GM12873 (cell line): ENCODE measurements around the gene ARMC8.

Experiments used
- CTCF ChIP-seq: IDR thresholded peaks from 2 replicates; pipeline ENCODE4 v1.5.1; 2012; ENCODE audit warnings: low read depth, mild to moderate bottlenecking, moderate library complexity, low read length, control low read depth; ENCODE audit not compliant: insufficient read depth; ENCODE audit errors: missing control alignments

The ARMC8 gene

GRCh38 chr3:138253609-138254008, 66.5 kb downstream of the ARMC8 start:
- no peak for TF ChIP-seq CTCF

GRCh38 chr3:138254216-138254615, 67.1 kb downstream of the ARMC8 start:
- TF ChIP-seq CTCF = no peak

- no peak for TF ChIP-seq CTCF
These were observed 68.9 kb downstream of the ARMC8 start for GRCh38 chr3:138256022-138256421.

GRCh38 chr3:138257986-138258385, 70.9 kb downstream of the ARMC8 start:
- TF ChIP-seq CTCF = no peak

GRCh38 chr3:138259126-138259525, 72.0 kb downstream of the ARMC8 start:
- no peak for TF ChIP-seq CTCF

GRCh38 chr3:138260611-138261010, 73.5 kb downstream of the ARMC8 start:
- no peak for TF ChIP-seq CTCF

- TF ChIP-seq CTCF = no peak
These were observed 76.0 kb downstream of the ARMC8 start for GRCh38 chr3:138263104-138263503.
